Measurements from ENCODE around the gene PCDHA12. TPM values are rescaled to one million over a fixed set of nuclear protein-coding genes. Genes with fewer than 3 reads are reported as not detected.

Gene PCDHA12
- total RNA-seq, 1 donor from 2014 or later = 6.6 TPM

- H3K36me3 Mint-ChIP-seq (ENCODE audit: low read depth) = peaks cover 67% of the 10 kb centered on the region
- no peaks in the 10 kb centered on the region for H3K27me3 Mint-ChIP-seq (ENCODE audit: low read depth)
- no peak overlapping the region for H3K27ac Mint-ChIP-seq (ENCODE audit: unreplicated experiment)
- H3K4me3 Mint-ChIP-seq = no peak overlapping the region
- TF ChIP-seq CTCF (conservative IDR thresholded peaks at IDR 0.05) = no peak
- peaks cover 15% of the 10 kb centered on the region for H3K4me1 Mint-ChIP-seq
- no peak for DNase-seq (ENCODE audit: low read depth, low spot score)
- peaks cover 15% of the 10 kb centered on the region for H3K9me3 Mint-ChIP-seq
Measured at GRCh38 chr5:140877262-140877581, 2.1 kb downstream of the PCDHA12 start.

GRCh38 chr5:140881889-140882590 lies 6.9 kb downstream of the PCDHA12 start, which contains the start of gene PCDHA13:
TSS of gene PCDHA13 (plus strand) at chr5:140882124. CDS start at chr5:140882269, 145 bp downstream.
- Mint-ChIP-seq H3K27ac (ENCODE audit: unreplicated experiment) (no peak within 1 kb of the TSS), H3K36me3 (ENCODE audit: low read depth) (peaks cover 53% of the 10 kb centered on the region), H3K4me3 (no peak within 1 kb of the TSS), H3K9me3 (peaks cover 11% of the 10 kb centered on the region), H3K4me1 (no peaks in the 10 kb centered on the region), H3K27me3 (ENCODE audit: low read depth) (no peaks in the 10 kb centered on the region)
- no peak for DNase-seq (ENCODE audit: low read depth, low spot score)
- no peak for TF ChIP-seq CTCF (conservative IDR thresholded peaks at IDR 0.05)

GRCh38 chr5:140882591-140882899 lies 7.4 kb downstream of the PCDHA12 start:
- no peak overlapping the region for H3K4me3 Mint-ChIP-seq
- H3K36me3 Mint-ChIP-seq (ENCODE audit: low read depth) = peaks cover 57% of the 10 kb centered on the region
- peak; percentile 30 for TF ChIP-seq CTCF (conservative IDR thresholded peaks at IDR 0.05)
- H3K27ac Mint-ChIP-seq (ENCODE audit: unreplicated experiment) = no peak overlapping the region
- H3K9me3 Mint-ChIP-seq = peaks cover 13% of the 10 kb centered on the region
- no peaks in the 10 kb centered on the region for H3K27me3 Mint-ChIP-seq (ENCODE audit: low read depth)
- H3K4me1 Mint-ChIP-seq = no peaks in the 10 kb centered on the region
- DNase-seq (ENCODE audit: low read depth, low spot score) = no peak

GRCh38 chr5:140883373-140883772 lies 8.3 kb downstream of the PCDHA12 start:
- no peak for TF ChIP-seq CTCF (conservative IDR thresholded peaks at IDR 0.05)
- no peak for DNase-seq (ENCODE audit: low read depth, low spot score)
- H3K4me1 Mint-ChIP-seq = no peaks in the 10 kb centered on the region
- H3K27ac Mint-ChIP-seq (ENCODE audit: unreplicated experiment) = no peak overlapping the region
- H3K4me3 Mint-ChIP-seq = no peak overlapping the region
- H3K36me3 Mint-ChIP-seq (ENCODE audit: low read depth) = peaks cover 57% of the 10 kb centered on the region
- H3K9me3 Mint-ChIP-seq = peaks cover 13% of the 10 kb centered on the region
- no peaks in the 10 kb centered on the region for H3K27me3 Mint-ChIP-seq (ENCODE audit: low read depth)

- H3K27me3 Mint-ChIP-seq (ENCODE audit: low read depth) = no peaks in the 10 kb centered on the region
- H3K36me3 Mint-ChIP-seq (ENCODE audit: low read depth) = peaks cover 56% of the 10 kb centered on the region
- H3K4me1 Mint-ChIP-seq = no peaks in the 10 kb centered on the region
- TF ChIP-seq CTCF (conservative IDR thresholded peaks at IDR 0.05) = no peak
- no peak overlapping the region for H3K4me3 Mint-ChIP-seq
- H3K9me3 Mint-ChIP-seq = peaks cover 13% of the 10 kb centered on the region
- no peak for DNase-seq (ENCODE audit: low read depth, low spot score)
- no peak overlapping the region for H3K27ac Mint-ChIP-seq (ENCODE audit: unreplicated experiment)
Measured at GRCh38 chr5:140883927-140884697, 9.0 kb downstream of the PCDHA12 start.
